ENCODE data around the gene RFXANK. TPM values are rescaled to one million over a fixed set of nuclear protein-coding genes. Genes with fewer than 3 reads are reported as not detected.

The RFXANK gene
- total and polyA plus RNA-seq, 2 experiments from 2014 or later = 44.7 to 88.3 TPM

DNA sequence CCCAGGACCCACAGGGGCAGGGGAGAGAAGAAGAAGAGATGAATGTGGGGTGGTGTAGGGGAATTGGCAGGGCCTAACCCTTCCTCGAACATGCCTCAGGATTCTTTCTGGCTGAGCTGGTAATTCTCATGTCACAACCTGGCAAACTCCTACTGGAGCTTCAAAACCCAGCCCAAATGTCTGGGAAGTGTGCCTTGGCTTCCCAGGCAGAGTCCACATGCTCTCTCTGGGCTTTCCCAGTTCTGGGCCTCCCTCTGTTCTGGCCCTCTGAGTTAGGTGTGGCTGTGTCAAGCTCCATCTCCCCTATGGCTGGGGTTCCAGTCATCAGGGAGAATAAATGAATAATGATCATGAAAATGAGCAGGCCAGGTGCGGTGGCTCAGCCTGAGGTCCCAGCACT is 42.6 kb upstream of the RFXANK start:
- Histone ChIP-seq H3K9me2 (replicated peaks; ENCODE audit: insufficient read depth) (no peaks in the 10 kb centered on the region), H3K79me2 (no peaks in the 10 kb centered on the region), H3K4me1 (ENCODE audit: insufficient read depth) (no peaks in the 10 kb centered on the region), H3K4me3 (no peak overlapping the region), H3K27me3 (no peaks in the 10 kb centered on the region), H3K9me3 (ENCODE audit: low read depth) (no peaks in the 10 kb centered on the region), H3K36me3 (replicated peaks; ENCODE audit: insufficient read depth, low read depth) (no peaks in the 10 kb centered on the region), H2AFZ (no peak overlapping the region), H3K4me2 (no peak overlapping the region), H3K27ac (no peak overlapping the region), H4K20me1 (ENCODE audit: insufficient read depth, poor library complexity, severe bottlenecking) (no peaks in the 10 kb centered on the region)
- no peak for DNase-seq (ENCODE audit: low spot score)
- 86% methylated on average over 2 of the region's 2 CpGs for WGBS (ENCODE audit: low lambda C conversion rate, missing lambda C conversion rate)
- TF ChIP-seq EZH2phosphoT487 (IDR thresholded peaks at IDR 0.05; ENCODE audit: low read depth, severe bottlenecking, unreplicated experiment) = no peak
- TF ChIP-seq EZH2 (IDR thresholded peaks at IDR 0.05; ENCODE audit: borderline replicate concordance) = no peak
- TF ChIP-seq, protein P1, sequence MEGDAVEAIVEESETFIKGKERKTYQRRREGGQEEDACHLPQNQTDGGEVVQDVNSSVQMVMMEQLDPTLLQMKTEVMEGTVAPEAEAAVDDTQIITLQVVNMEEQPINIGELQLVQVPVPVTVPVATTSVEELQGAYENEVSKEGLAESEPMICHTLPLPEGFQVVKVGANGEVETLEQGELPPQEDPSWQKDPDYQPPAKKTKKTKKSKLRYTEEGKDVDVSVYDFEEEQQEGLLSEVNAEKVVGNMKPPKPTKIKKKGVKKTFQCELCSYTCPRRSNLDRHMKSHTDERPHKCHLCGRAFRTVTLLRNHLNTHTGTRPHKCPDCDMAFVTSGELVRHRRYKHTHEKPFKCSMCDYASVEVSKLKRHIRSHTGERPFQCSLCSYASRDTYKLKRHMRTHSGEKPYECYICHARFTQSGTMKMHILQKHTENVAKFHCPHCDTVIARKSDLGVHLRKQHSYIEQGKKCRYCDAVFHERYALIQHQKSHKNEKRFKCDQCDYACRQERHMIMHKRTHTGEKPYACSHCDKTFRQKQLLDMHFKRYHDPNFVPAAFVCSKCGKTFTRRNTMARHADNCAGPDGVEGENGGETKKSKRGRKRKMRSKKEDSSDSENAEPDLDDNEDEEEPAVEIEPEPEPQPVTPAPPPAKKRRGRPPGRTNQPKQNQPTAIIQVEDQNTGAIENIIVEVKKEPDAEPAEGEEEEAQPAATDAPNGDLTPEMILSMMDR (IDR thresholded peaks at IDR 0.05; ENCODE audit: poor library complexity) = no peak

DNA sequence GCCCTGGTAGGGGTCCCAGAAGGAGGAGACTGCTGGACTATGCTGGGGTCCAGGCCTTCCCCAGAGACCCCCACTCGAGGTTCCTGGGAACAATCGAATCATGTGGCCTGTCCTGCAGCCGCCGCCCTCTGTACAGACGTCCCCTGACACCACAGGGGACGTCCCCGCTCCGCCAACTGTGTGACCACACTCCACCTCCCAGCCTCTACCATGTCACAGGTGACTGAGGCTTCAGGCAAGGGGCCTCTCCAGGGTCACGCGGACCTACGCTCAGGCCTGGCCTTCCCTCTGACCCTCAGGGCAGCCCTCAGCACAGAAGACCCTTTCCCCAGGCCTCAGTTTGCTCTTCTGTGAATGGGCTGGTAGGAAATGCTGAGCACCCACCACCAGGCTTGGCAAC is 40.6 kb upstream of the RFXANK start:
- Histone ChIP-seq H3K4me2 (no peak overlapping the region), H3K4me1 (ENCODE audit: insufficient read depth) (no peaks in the 10 kb centered on the region), H3K36me3 (replicated peaks; ENCODE audit: insufficient read depth, low read depth) (no peaks in the 10 kb centered on the region), H3K79me2 (no peaks in the 10 kb centered on the region), H3K27ac (no peak overlapping the region), H4K20me1 (ENCODE audit: insufficient read depth, poor library complexity, severe bottlenecking) (no peaks in the 10 kb centered on the region), H3K27me3 (no peaks in the 10 kb centered on the region), H2AFZ (no peak overlapping the region), H3K9me3 (ENCODE audit: low read depth) (no peaks in the 10 kb centered on the region), H3K9me2 (replicated peaks; ENCODE audit: insufficient read depth) (no peaks in the 10 kb centered on the region), H3K4me3 (no peak overlapping the region)
- DNase-seq (ENCODE audit: low spot score) = no peak
- WGBS (ENCODE audit: low lambda C conversion rate, missing lambda C conversion rate) = 80% methylated on average over 11 of the region's 11 CpGs
- TF ChIP-seq EZH2 (IDR thresholded peaks at IDR 0.05; ENCODE audit: borderline replicate concordance) = no peak
- TF ChIP-seq, protein P1 (IDR thresholded peaks at IDR 0.05; ENCODE audit: poor library complexity) = no peak
- TF ChIP-seq EZH2phosphoT487 (IDR thresholded peaks at IDR 0.05; ENCODE audit: low read depth, severe bottlenecking, unreplicated experiment) = no peak

DNA sequence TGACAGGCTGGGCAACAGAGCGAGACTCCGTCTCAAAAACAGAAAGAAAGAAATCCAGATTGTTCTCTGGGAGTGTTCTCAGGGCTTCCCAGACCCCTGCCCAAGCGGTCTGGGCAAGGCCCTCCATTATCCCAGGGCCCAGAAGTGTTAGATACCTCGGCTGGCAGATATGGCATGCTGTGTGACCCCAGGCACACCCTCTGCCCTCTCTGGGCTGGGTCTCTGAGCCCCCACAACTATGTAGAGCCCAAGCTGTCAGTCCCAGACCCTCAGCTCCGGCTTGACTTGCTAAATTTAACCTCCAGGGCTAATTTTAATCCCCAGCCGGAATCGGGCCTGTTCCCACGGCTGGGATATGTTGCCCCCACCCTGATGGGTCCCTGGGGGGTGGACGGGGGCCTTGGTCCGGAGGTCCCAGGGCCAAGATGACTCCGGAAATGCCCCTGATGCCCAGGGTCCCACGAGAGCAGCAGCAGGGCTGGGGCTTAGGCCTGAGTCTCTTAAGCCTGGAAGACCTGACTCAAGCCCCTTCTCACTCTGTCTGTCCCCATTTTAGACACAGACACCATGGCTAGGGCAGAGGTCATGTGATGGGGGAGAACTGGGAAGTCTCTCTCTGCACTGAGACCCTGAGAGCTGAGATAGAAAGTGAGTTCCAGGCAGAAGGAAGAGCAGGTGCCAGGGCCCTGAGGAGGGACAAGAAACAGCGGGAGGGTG is 39.2 kb upstream of the RFXANK start:
- H3K27ac ChIP-seq = no peak overlapping the region
- H3K4me2 ChIP-seq = no peak overlapping the region
- no peaks in the 10 kb centered on the region for H3K9me3 ChIP-seq (ENCODE audit: low read depth)
- no peak overlapping the region for H3K4me3 ChIP-seq
- 88% methylated on average over 13 of the region's 13 CpGs for WGBS (ENCODE audit: low lambda C conversion rate, missing lambda C conversion rate)
- H2AFZ ChIP-seq = no peak overlapping the region
- H3K27me3 ChIP-seq = no peaks in the 10 kb centered on the region
- H3K4me1 ChIP-seq (ENCODE audit: insufficient read depth) = no peaks in the 10 kb centered on the region
- no peak for DNase-seq (ENCODE audit: low spot score)
- H4K20me1 ChIP-seq (ENCODE audit: insufficient read depth, poor library complexity, severe bottlenecking) = no peaks in the 10 kb centered on the region
- no peaks in the 10 kb centered on the region for H3K79me2 ChIP-seq
- TF ChIP-seq EZH2phosphoT487 (IDR thresholded peaks at IDR 0.05; ENCODE audit: low read depth, severe bottlenecking, unreplicated experiment) (no peak), EZH2 (IDR thresholded peaks at IDR 0.05; ENCODE audit: borderline replicate concordance) (no peak)
- TF ChIP-seq, protein P1 (IDR thresholded peaks at IDR 0.05; ENCODE audit: poor library complexity) = no peak
- H3K9me2 ChIP-seq (replicated peaks; ENCODE audit: insufficient read depth) = no peaks in the 10 kb centered on the region
- no peaks in the 10 kb centered on the region for H3K36me3 ChIP-seq (replicated peaks; ENCODE audit: insufficient read depth, low read depth)
